ACC112 (cell line): ENCODE data around the gene KCNMB2.

Experiments used
- H2AFZ ChIP-seq: fragments of 200-600 bp; sonication (generic); one replicate; pipeline ENCODE4 v1.6.0; 2017; ENCODE audit warnings: antibody characterized with exemption, low read length; ENCODE audit not compliant: unreplicated experiment
- H3K27ac ChIP-seq: fragments of 200-600 bp; sonication (generic); 2 replicates; pipeline ENCODE4 v1.5.1; 2014; ENCODE audit warnings: low read depth, mild to moderate bottlenecking, antibody characterized with exemption, low read length, moderate library complexity
- H3K27me3 ChIP-seq: fragments of 200-600 bp; sonication (generic); 2 replicates; pipeline ENCODE4 v1.6.1; 2014; ENCODE audit warnings: mild to moderate bottlenecking, antibody characterized with exemption, low read length, moderate library complexity, mixed read lengths; ENCODE audit not compliant: insufficient read depth
- H3K36me3 ChIP-seq: fragments of 200-600 bp; sonication (generic); 2 replicates; pipeline ENCODE4 v1.6.1; 2016; ENCODE audit warnings: mild to moderate bottlenecking, antibody characterized with exemption, low read length, moderate library complexity, mixed read lengths; ENCODE audit not compliant: insufficient read depth
- H3K4me1 ChIP-seq: fragments of 200-600 bp; sonication (generic); one replicate; pipeline ENCODE4 v1.6.1; 2016; ENCODE audit warnings: low read length, mixed read lengths; ENCODE audit not compliant: insufficient read depth, unreplicated experiment, control insufficient read depth
- H3K4me3 ChIP-seq: fragments of 200-600 bp; sonication (generic); 2 replicates; pipeline ENCODE4 v1.5.1; 2014; ENCODE audit warnings: mild to moderate bottlenecking, low read depth, low read length
- H3K79me2 ChIP-seq: fragments of 200-600 bp; sonication (generic); one replicate; pipeline ENCODE4 v1.6.0; 2016; ENCODE audit warnings: low read length; ENCODE audit not compliant: control insufficient read depth, unreplicated experiment, insufficient read depth

Gene KCNMB2

GRCh38 chr3:178646186-178646862 is 110.1 kb downstream of the KCNMB2 start:
- Histone ChIP-seq H3K36me3 (no peaks in the 10 kb centered on the region), H3K27me3 (no peaks in the 10 kb centered on the region), H3K4me1 (no peaks in the 10 kb centered on the region), H3K27ac (no peak overlapping the region), H3K79me2 (no peaks in the 10 kb centered on the region), H2AFZ (no peak overlapping the region), H3K4me3 (no peak overlapping the region)

- Histone ChIP-seq H3K4me1 (no peaks in the 10 kb centered on the region), H3K36me3 (no peaks in the 10 kb centered on the region), H3K27ac (no peak overlapping the region), H2AFZ (no peak overlapping the region), H3K4me3 (no peak overlapping the region), H3K27me3 (no peaks in the 10 kb centered on the region), H3K79me2 (no peaks in the 10 kb centered on the region)
Measured at GRCh38 chr3:178655488-178655887, 119.3 kb downstream of the KCNMB2 start.

- Histone ChIP-seq H3K27me3 (no peaks in the 10 kb centered on the region), H2AFZ (no peak overlapping the region), H3K4me1 (no peaks in the 10 kb centered on the region), H3K27ac (no peak overlapping the region), H3K4me3 (no peak overlapping the region), H3K79me2 (no peaks in the 10 kb centered on the region), H3K36me3 (no peaks in the 10 kb centered on the region)
Measured at GRCh38 chr3:178658694-178659325, 122.6 kb downstream of the KCNMB2 start.

GRCh38 chr3:178663201-178663934 is 127.1 kb downstream of the KCNMB2 start:
- Histone ChIP-seq H3K79me2 (no peaks in the 10 kb centered on the region), H3K36me3 (no peaks in the 10 kb centered on the region), H3K4me1 (no peaks in the 10 kb centered on the region), H3K4me3 (no peak overlapping the region), H2AFZ (no peak overlapping the region), H3K27ac (no peak overlapping the region), H3K27me3 (no peaks in the 10 kb centered on the region)

- no peak overlapping the region for H3K4me3 ChIP-seq
- H2AFZ ChIP-seq = no peak overlapping the region
- no peaks in the 10 kb centered on the region for H3K4me1 ChIP-seq
- no peaks in the 10 kb centered on the region for H3K79me2 ChIP-seq
- no peak overlapping the region for H3K27ac ChIP-seq
- no peaks in the 10 kb centered on the region for H3K36me3 ChIP-seq
- H3K27me3 ChIP-seq = no peaks in the 10 kb centered on the region
Measured at GRCh38 chr3:178665747-178666146, 129.5 kb downstream of the KCNMB2 start.

- H3K27me3 ChIP-seq = no peaks in the 10 kb centered on the region
- H2AFZ ChIP-seq = no peak overlapping the region
- H3K4me3 ChIP-seq = no peak overlapping the region
- peaks cover 3% of the 10 kb centered on the region for H3K4me1 ChIP-seq
- H3K36me3 ChIP-seq = no peaks in the 10 kb centered on the region
- H3K79me2 ChIP-seq = no peaks in the 10 kb centered on the region
- no peak overlapping the region for H3K27ac ChIP-seq
Measured at GRCh38 chr3:178669022-178669601, 132.9 kb downstream of the KCNMB2 start.

- Histone ChIP-seq H2AFZ (no peak overlapping the region), H3K4me1 (peaks cover 3% of the 10 kb centered on the region), H3K4me3 (no peak overlapping the region), H3K27me3 (no peaks in the 10 kb centered on the region), H3K79me2 (no peaks in the 10 kb centered on the region), H3K27ac (no peak overlapping the region), H3K36me3 (no peaks in the 10 kb centered on the region)
Measured at GRCh38 chr3:178669758-178670157, 133.5 kb downstream of the KCNMB2 start.

- H3K4me1 ChIP-seq = peaks cover 3% of the 10 kb centered on the region
- no peaks in the 10 kb centered on the region for H3K27me3 ChIP-seq
- H3K79me2 ChIP-seq = no peaks in the 10 kb centered on the region
- H3K27ac ChIP-seq = no peak overlapping the region
- no peaks in the 10 kb centered on the region for H3K36me3 ChIP-seq
- H3K4me3 ChIP-seq = no peak overlapping the region
- H2AFZ ChIP-seq = no peak overlapping the region
Measured at GRCh38 chr3:178671377-178671776, 135.1 kb downstream of the KCNMB2 start.

GRCh38 chr3:178671791-178672190 is 135.6 kb downstream of the KCNMB2 start:
- H2AFZ ChIP-seq = no peak overlapping the region
- H3K4me1 ChIP-seq = peaks cover 3% of the 10 kb centered on the region
- no peaks in the 10 kb centered on the region for H3K79me2 ChIP-seq
- H3K36me3 ChIP-seq = no peaks in the 10 kb centered on the region
- no peak overlapping the region for H3K27ac ChIP-seq
- no peak overlapping the region for H3K4me3 ChIP-seq
- no peaks in the 10 kb centered on the region for H3K27me3 ChIP-seq

GRCh38 chr3:178672275-178672674 is 136.0 kb downstream of the KCNMB2 start:
- Histone ChIP-seq H3K36me3 (no peaks in the 10 kb centered on the region), H2AFZ (no peak overlapping the region), H3K4me3 (no peak overlapping the region), H3K27ac (no peak overlapping the region), H3K79me2 (no peaks in the 10 kb centered on the region), H3K4me1 (peaks cover 3% of the 10 kb centered on the region), H3K27me3 (no peaks in the 10 kb centered on the region)
